Trophoblast cell (in vitro differentiated cells and primary cell): ENCODE data around the gene FRRS1L.

ENCODE experiments used
- DNase-seq, 2 donors: peaks; one replicate each; pipeline ENCODE4 v3.0.0-alpha.2; 2016
- H2AFZ ChIP-seq: 2 replicates; pipeline ENCODE4 v1.6.1; 2013; ENCODE audit warnings: low read length, moderate library complexity, mild to moderate bottlenecking; ENCODE audit not compliant: insufficient read depth, poor library complexity
- H2AK5ac ChIP-seq: 2 replicates; pipeline ENCODE4 v1.6.1; 2013; ENCODE audit warnings: mild to moderate bottlenecking, low read length
- H2BK120ac ChIP-seq: 2 replicates; pipeline ENCODE4 v1.6.1; 2013; ENCODE audit warnings: low read length, mild to moderate bottlenecking, moderate library complexity; ENCODE audit not compliant: insufficient read depth, poor library complexity
- H2BK12ac ChIP-seq: 2 replicates; pipeline ENCODE4 v1.6.1; 2013; ENCODE audit warnings: mild to moderate bottlenecking, low read length, moderate library complexity
- H2BK5ac ChIP-seq: 2 replicates; pipeline ENCODE4 v1.6.1; 2013; ENCODE audit warnings: low read length, low read depth, moderate library complexity, mild to moderate bottlenecking; ENCODE audit not compliant: poor library complexity
- H3K14ac ChIP-seq: 2 replicates; pipeline ENCODE4 v1.6.1; 2013; ENCODE audit warnings: mild to moderate bottlenecking, low read length
- H3K18ac ChIP-seq: 2 replicates; pipeline ENCODE4 v1.6.1; 2013; ENCODE audit warnings: mild to moderate bottlenecking, low read length
- H3K23ac ChIP-seq: 2 replicates; pipeline ENCODE4 v1.6.1; 2013; ENCODE audit warnings: low read length
- H3K27ac ChIP-seq: 2 replicates; pipeline ENCODE4 v1.5.1; 2013; ENCODE audit warnings: low read depth, mild to moderate bottlenecking, inconsistent platforms, low read length, moderate library complexity
- H3K27me3 ChIP-seq: 2 replicates; pipeline ENCODE4 v1.6.1; 2013; ENCODE audit warnings: inconsistent platforms, mild to moderate bottlenecking, low read length, moderate library complexity; ENCODE audit not compliant: insufficient read depth
- H3K36me3 ChIP-seq, 2 experiments: 1 replicate in 1 of 2; 2 replicates in 1 of 2; pipeline ENCODE4 v1.6.1; 2013; ENCODE audit warnings: low read length in 2 of 2, mild to moderate bottlenecking in 2 of 2, moderate library complexity in 1 of 2; ENCODE audit not compliant: insufficient read depth in 2 of 2, control insufficient read depth in 1 of 2
- H3K4ac ChIP-seq: 2 replicates; pipeline ENCODE4 v1.6.1; 2013; ENCODE audit warnings: low read depth, mild to moderate bottlenecking, low read length, moderate library complexity
- H3K4me1 ChIP-seq, 2 experiments: 1 replicate in 1 of 2; 2 replicates in 1 of 2; pipeline ENCODE4 v1.6.1; 2013; ENCODE audit warnings: low read length in 2 of 2, mild to moderate bottlenecking in 2 of 2, moderate library complexity in 1 of 2; ENCODE audit not compliant: insufficient read depth in 2 of 2, control insufficient read depth in 1 of 2
- H3K4me2 ChIP-seq: 2 replicates; pipeline ENCODE4 v1.6.1; 2013; ENCODE audit warnings: inconsistent platforms, mild to moderate bottlenecking, low read length, moderate library complexity
- H3K4me3 ChIP-seq: 2 replicates; pipeline ENCODE4 v1.5.1; 2013; ENCODE audit warnings: mild to moderate bottlenecking, low read depth, low read length, inconsistent platforms
- H3K79me1 ChIP-seq: one replicate; pipeline ENCODE4 v1.6.1; 2013; ENCODE audit warnings: low read length
- H3K79me2 ChIP-seq: 2 replicates; pipeline ENCODE4 v1.6.1; 2013; ENCODE audit warnings: low read length, mild to moderate bottlenecking; ENCODE audit not compliant: control insufficient read depth, insufficient read depth, poor library complexity
- H3K9ac ChIP-seq: 2 replicates; pipeline ENCODE4 v1.6.1; 2013; ENCODE audit warnings: mild to moderate bottlenecking, low read length
- H3K9me3 ChIP-seq: 2 replicates; pipeline ENCODE4 v1.6.1; 2013; ENCODE audit warnings: low read depth, mild to moderate bottlenecking, control low read depth, inconsistent platforms, low read length; ENCODE audit not compliant: insufficient read depth
- H4K12ac ChIP-seq: 2 replicates; pipeline ENCODE4 v1.6.1; 2013; ENCODE audit warnings: low read depth, mild to moderate bottlenecking, low read length, moderate library complexity
- H4K8ac ChIP-seq: 2 replicates; pipeline ENCODE4 v1.6.1; 2013; ENCODE audit warnings: low read depth, mild to moderate bottlenecking, low read length, moderate library complexity
- H4K91ac ChIP-seq: one replicate; pipeline ENCODE4 v1.6.1; 2013; ENCODE audit warnings: low read depth, mild to moderate bottlenecking, low read length, moderate library complexity
- WGBS: extraction: QIAGEN DNeasy Blood & Tissue Kit; methylation state at CpG from one replicate; pipeline ENCODE4 v1.1.7; 2013; ENCODE audit warnings: missing lambda C conversion rate; ENCODE audit not compliant: insufficient read length, insufficient coverage; ENCODE audit errors: extremely low coverage; 5-methylcytosine and 5-hydroxymethylcytosine counted together

Gene FRRS1L

DNA sequence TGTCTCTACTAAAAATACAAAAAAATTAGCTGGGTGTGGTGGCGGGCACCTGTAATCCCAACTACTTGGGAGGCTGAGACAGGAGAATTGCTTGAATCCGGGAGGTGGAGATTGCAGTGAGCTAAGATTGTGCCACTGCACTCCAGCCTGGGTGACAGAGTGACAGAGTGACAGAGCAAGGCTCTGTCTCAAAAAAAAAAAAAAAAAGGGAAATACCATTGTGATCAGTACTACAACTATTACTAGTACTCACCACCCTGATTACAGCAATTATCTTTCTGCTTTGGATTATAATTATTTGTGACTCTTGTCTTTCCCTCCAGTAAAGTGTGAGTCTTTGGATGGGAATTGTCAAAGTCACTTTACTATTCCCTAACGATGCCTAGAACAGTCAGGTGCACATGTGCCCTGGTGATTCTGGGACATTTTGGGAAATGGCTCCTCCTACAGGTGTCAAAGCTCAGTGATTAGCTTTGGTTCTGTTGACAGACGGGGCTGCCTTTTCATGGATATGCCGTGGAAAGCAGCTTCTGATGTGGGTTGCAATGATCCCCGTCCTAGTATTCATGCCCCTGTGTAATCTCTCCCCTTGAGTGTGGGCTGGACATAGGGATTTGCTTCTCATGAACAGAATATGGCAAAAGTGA lies 31.8 kb upstream of the FRRS1L start:
- no peak overlapping the region for H2BK5ac ChIP-seq
- H3K4me2 ChIP-seq = no peak overlapping the region
- H3K27ac ChIP-seq = no peak overlapping the region
- no peaks in the 10 kb centered on the region for H3K4me1 ChIP-seq
- H2BK12ac ChIP-seq = no peak overlapping the region
- no peak overlapping the region for H2AFZ ChIP-seq
- no peak overlapping the region for H3K18ac ChIP-seq
- no peak overlapping the region for H2AK5ac ChIP-seq
- no peak overlapping the region for H3K9ac ChIP-seq
- H3K9me3 ChIP-seq = no peaks in the 10 kb centered on the region
- H2BK120ac ChIP-seq = no peak overlapping the region
- no peak overlapping the region for H4K8ac ChIP-seq
- no peak overlapping the region for H4K12ac ChIP-seq
- H3K27me3 ChIP-seq = no peaks in the 10 kb centered on the region
- no peaks in the 10 kb centered on the region for H3K79me1 ChIP-seq
- no peaks in the 10 kb centered on the region for H3K79me2 ChIP-seq
- no peak overlapping the region for H4K91ac ChIP-seq
- WGBS = no CpG with 5 or more reads among the region's 6 CpGs
- no peak overlapping the region for H3K4me3 ChIP-seq
- no peaks in the 10 kb centered on the region for H3K36me3 ChIP-seq
- DNase-seq = peak; percentile 21 to 57
- H3K14ac ChIP-seq = no peak overlapping the region
- no peak overlapping the region for H3K23ac ChIP-seq
- H3K4ac ChIP-seq = no peak overlapping the region

DNA sequence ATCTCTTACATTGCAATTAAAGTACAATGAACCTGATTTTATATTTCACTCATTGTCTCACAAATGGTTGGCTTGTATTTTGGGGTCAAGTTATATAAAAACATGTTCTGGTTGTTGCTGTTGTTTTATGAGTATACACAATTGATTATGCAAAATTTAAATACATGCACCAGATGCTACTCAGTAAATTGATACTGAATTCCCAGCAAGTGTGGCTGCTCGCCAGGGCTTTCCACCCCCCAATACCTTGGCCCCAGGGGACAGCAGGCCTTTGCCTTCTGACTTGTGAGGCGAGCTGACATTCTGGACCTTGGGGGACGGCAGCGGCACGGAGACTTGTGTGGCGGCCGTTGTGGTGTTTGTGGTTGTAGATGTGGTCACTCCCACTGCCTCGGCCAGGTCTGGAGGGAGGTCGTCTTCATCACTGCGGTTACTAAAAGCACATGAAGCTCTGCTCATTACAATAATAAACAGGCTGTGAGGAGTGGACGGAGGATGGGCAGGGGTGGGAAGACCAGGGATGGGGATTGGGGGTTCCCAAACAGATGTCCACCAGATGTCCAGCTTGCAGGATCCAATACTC lies 27.0 kb upstream of the FRRS1L start:
- Histone ChIP-seq H3K9me3 (no peaks in the 10 kb centered on the region), H3K79me2 (no peaks in the 10 kb centered on the region), H3K4ac (no peak overlapping the region), H3K27ac (no peak overlapping the region), H4K91ac (no peak overlapping the region), H2BK12ac (no peak overlapping the region), H3K9ac (no peak overlapping the region), H2AK5ac (no peak overlapping the region), H4K8ac (no peak overlapping the region), H3K4me2 (no peak overlapping the region), H3K36me3 (no peaks in the 10 kb centered on the region), H3K18ac (no peak overlapping the region), H3K4me1 (no peaks in the 10 kb centered on the region), H4K12ac (no peak overlapping the region), H3K23ac (no peak overlapping the region), H3K27me3 (no peaks in the 10 kb centered on the region), H3K79me1 (no peaks in the 10 kb centered on the region), H2BK5ac (no peak overlapping the region), H3K4me3 (no peak overlapping the region), H3K14ac (no peak overlapping the region), H2AFZ (no peak overlapping the region), H2BK120ac (no peak overlapping the region)
- WGBS = no CpG with 5 or more reads among the region's 11 CpGs
- DNase-seq = no peak

DNA sequence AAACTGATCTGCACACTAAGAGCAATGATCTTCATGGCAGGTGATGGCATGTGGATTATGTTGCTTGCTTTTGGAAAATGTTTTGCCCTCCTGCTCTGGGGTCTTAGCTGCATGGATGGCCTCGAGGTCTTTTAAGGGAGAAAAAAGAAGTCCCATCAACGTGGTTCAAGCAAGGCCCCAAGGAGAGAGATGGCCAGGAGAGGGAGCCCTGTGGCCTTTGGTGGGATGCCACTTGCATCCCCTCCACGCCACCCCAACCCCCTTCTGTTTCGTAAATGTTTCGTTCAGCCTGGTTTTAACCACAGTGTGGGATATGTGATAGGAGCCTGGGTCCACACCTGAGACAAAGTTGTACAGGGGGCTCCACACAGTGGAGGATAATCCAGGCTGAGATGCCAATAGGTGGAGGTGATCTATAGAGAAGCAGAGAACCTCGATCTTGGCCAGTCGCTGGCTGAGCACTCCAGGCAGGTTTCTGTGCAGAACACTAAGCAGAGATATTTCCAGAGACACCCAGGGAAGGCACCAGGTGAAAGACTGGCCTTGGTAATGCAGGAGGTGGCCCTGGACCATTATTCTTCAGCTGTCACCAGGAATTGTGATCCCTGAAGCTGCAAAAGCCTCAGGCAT lies 25.8 kb upstream of the FRRS1L start:
- H3K79me1 ChIP-seq = no peaks in the 10 kb centered on the region

DNA sequence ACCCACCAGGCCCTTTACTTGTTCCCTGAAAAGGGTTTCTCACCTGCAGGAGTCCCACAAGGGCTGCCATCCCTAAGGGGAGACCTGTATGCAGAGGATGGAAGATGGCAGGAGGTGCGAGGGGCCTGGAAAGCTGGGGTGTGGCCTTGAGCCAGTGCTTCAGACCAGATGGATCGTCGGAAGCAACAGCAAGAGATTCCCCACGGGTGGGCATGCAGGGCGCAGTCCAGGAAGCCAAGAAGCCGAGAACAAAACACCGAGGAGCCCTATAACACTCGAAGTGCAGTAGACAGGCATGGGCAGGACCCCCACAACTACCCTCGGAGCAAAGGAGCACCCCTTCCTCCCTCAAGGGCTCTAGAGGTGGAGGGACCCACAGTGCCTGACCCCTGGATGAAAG lies 24.7 kb upstream of the FRRS1L start:
- DNase-seq = no peak
- Histone ChIP-seq H3K27ac (no peak overlapping the region), H2BK12ac (no peak overlapping the region), H3K4ac (no peak overlapping the region), H4K12ac (no peak overlapping the region), H2AK5ac (no peak overlapping the region), H3K4me1 (no peaks in the 10 kb centered on the region), H3K23ac (no peak overlapping the region), H3K79me2 (no peaks in the 10 kb centered on the region), H3K4me3 (no peak overlapping the region), H3K4me2 (no peak overlapping the region), H3K9ac (no peak overlapping the region), H3K36me3 (no peaks in the 10 kb centered on the region), H3K27me3 (no peaks in the 10 kb centered on the region), H2BK5ac (no peak overlapping the region), H3K9me3 (no peaks in the 10 kb centered on the region), H2AFZ (no peak overlapping the region), H3K18ac (no peak overlapping the region), H3K14ac (no peak overlapping the region), H4K8ac (no peak overlapping the region), H3K79me1 (no peaks in the 10 kb centered on the region), H2BK120ac (no peak overlapping the region), H4K91ac (no peak overlapping the region)
- WGBS = no CpG with 5 or more reads among the region's 9 CpGs

More for the DNA sequence above, 25.8 kb upstream of the FRRS1L start:
- Histone ChIP-seq H2BK12ac (no peak overlapping the region), H3K9me3 (no peaks in the 10 kb centered on the region), H3K4me1 (no peaks in the 10 kb centered on the region), H3K9ac (no peak overlapping the region), H2AFZ (no peak overlapping the region), H3K79me2 (no peaks in the 10 kb centered on the region), H3K4me2 (no peak overlapping the region), H2AK5ac (no peak overlapping the region), H4K8ac (no peak overlapping the region), H3K23ac (no peak overlapping the region), H3K18ac (no peak overlapping the region), H3K4me3 (no peak overlapping the region), H4K12ac (no peak overlapping the region), H2BK5ac (no peak overlapping the region), H3K27me3 (no peaks in the 10 kb centered on the region), H2BK120ac (no peak overlapping the region), H3K27ac (no peak overlapping the region), H3K14ac (no peak overlapping the region), H3K36me3 (no peaks in the 10 kb centered on the region), H4K91ac (no peak overlapping the region), H3K4ac (no peak overlapping the region)
- WGBS = no CpG with 5 or more reads among the region's 7 CpGs
- peak in 1 of 2 donors; percentile 6 for DNase-seq
